DOHH2 (cell line): ENCODE measurements around the gene PHYKPL.

Experiments
- CTCF ChIP-seq: fragments of 200-600 bp; sonication (generic); IDR thresholded peaks from one replicate; pipeline ENCODE4 v1.5.1; 2014; ENCODE audit warnings: antibody characterized with exemption, mild to moderate bottlenecking, low read depth, low read length; ENCODE audit not compliant: poor library complexity, severe bottlenecking
- EZH2phosphoT487 ChIP-seq: fragments of 200-600 bp; sonication (generic); IDR thresholded peaks from 2 replicates; pipeline ENCODE4 v1.6.1; 2017; ENCODE audit warnings: borderline replicate concordance, mild to moderate bottlenecking, antibody characterized with exemption, low read length, moderate library complexity, mixed read lengths

GRCh38 chr5:178223828-178224335 is 8.7 kb downstream of the PHYKPL start:
- TF ChIP-seq CTCF (no peak), EZH2phosphoT487 (no peak)
